ENCODE results near the gene MGAT5. TPM values are rescaled to one million over a fixed set of nuclear protein-coding genes. Genes with fewer than 3 reads are reported as not detected.
A peak's percentile ranks its signal among the peaks of the same experiment; 100 is the strongest.

The MGAT5 gene
- total RNA-seq, 2 experiments from 2014 or later: 48.2 to 56.7 TPM

- Mint-ChIP-seq H3K27ac (peak overlapping the region; percentile 87), H3K4me3 (peak overlapping the region; percentile 40), H3K4me1 (peaks cover 71% of the 10 kb centered on the region), H3K27me3 (no peaks in the 10 kb centered on the region), H3K36me3 (ENCODE audit: low read depth) (peaks cover 36% of the 10 kb centered on the region), H3K9me3 (peaks cover 22% of the 10 kb centered on the region)
- POLR2A ChIA-PET: no interaction called here
- peak; percentile 34 for DNase-seq
- CTCF ChIA-PET: no interaction called here
Measured at GRCh38 chr2:134232868-134233727, 20.8 kb upstream of the MGAT5 start.

- no peak for DNase-seq
- H3K4me1 Mint-ChIP-seq: peaks cover 71% of the 10 kb centered on the region
- H3K36me3 Mint-ChIP-seq (ENCODE audit: low read depth): peaks cover 32% of the 10 kb centered on the region
- peaks cover 18% of the 10 kb centered on the region for H3K9me3 Mint-ChIP-seq
- ChIA-PET CTCF (interaction anchor here (1.0 to 2.7 kb wide), 3 partner anchors 12 to 178 kb away, joined by 4 to 10 read pairs (median 6); no protein-coding TSS in a partner anchor), POLR2A (no interaction called here)
- peak overlapping the region; percentile 40 for H3K4me3 Mint-ChIP-seq
- H3K27ac Mint-ChIP-seq: peak overlapping the region; percentile 87
- no peaks in the 10 kb centered on the region for H3K27me3 Mint-ChIP-seq
Measured at GRCh38 chr2:134233728-134234136, 20.1 kb upstream of the MGAT5 start.

GRCh38 chr2:134234535-134234934 is 19.3 kb upstream of the MGAT5 start:
- no peak overlapping the region for H3K4me3 Mint-ChIP-seq
- peak overlapping the region; percentile 87 for H3K27ac Mint-ChIP-seq
- no peak for DNase-seq
- H3K4me1 Mint-ChIP-seq: peaks cover 68% of the 10 kb centered on the region
- no peaks in the 10 kb centered on the region for H3K27me3 Mint-ChIP-seq
- peaks cover 11% of the 10 kb centered on the region for H3K9me3 Mint-ChIP-seq
- ChIA-PET POLR2A (no interaction called here), CTCF (interaction anchor here (1.0 to 2.7 kb wide), 4 partner anchors 9 to 177 kb away, joined by 4 to 10 read pairs (median 6); no protein-coding TSS in a partner anchor)
- peaks cover 27% of the 10 kb centered on the region for H3K36me3 Mint-ChIP-seq (ENCODE audit: low read depth)

- Mint-ChIP-seq H3K9me3 (peaks cover 6% of the 10 kb centered on the region), H3K27ac (no peak overlapping the region), H3K36me3 (ENCODE audit: low read depth) (peaks cover 23% of the 10 kb centered on the region), H3K4me3 (no peak overlapping the region), H3K27me3 (no peaks in the 10 kb centered on the region), H3K4me1 (peaks cover 69% of the 10 kb centered on the region)
- ChIA-PET CTCF (interaction anchor here (0.6 to 2.7 kb wide), 4 partner anchors 8 to 143 kb away, joined by 4 to 10 read pairs (median 4); no protein-coding TSS in a partner anchor), POLR2A (no interaction called here)
- DNase-seq: no peak
Measured at GRCh38 chr2:134235510-134236144, 18.2 kb upstream of the MGAT5 start.

- no peak overlapping the region for H3K4me3 Mint-ChIP-seq
- peaks cover 18% of the 10 kb centered on the region for H3K36me3 Mint-ChIP-seq (ENCODE audit: low read depth)
- no peak overlapping the region for H3K27ac Mint-ChIP-seq
- peaks cover 45% of the 10 kb centered on the region for H3K4me1 Mint-ChIP-seq
- no peaks in the 10 kb centered on the region for H3K27me3 Mint-ChIP-seq
- no peaks in the 10 kb centered on the region for H3K9me3 Mint-ChIP-seq
- CTCF ChIA-PET: interaction anchor here (1.1 to 1.2 kb wide), 2 partner anchors 11 to 198 kb away, joined by 3 read pairs; no protein-coding TSS in a partner anchor
- DNase-seq: no peak
- POLR2A ChIA-PET: no interaction called here
Measured at GRCh38 chr2:134238371-134238770, 15.5 kb upstream of the MGAT5 start.

GRCh38 chr2:134240061-134240460 is 13.8 kb upstream of the MGAT5 start:
- POLR2A ChIA-PET: interaction anchor here (0.6 kb wide), 1 partner anchor 120 kb away, joined by 4 read pairs; no protein-coding TSS in a partner anchor
- Mint-ChIP-seq H3K9me3 (no peaks in the 10 kb centered on the region), H3K4me1 (peaks cover 44% of the 10 kb centered on the region), H3K4me3 (no peak overlapping the region), H3K36me3 (ENCODE audit: low read depth) (peaks cover 18% of the 10 kb centered on the region), H3K27ac (no peak overlapping the region), H3K27me3 (no peaks in the 10 kb centered on the region)
- CTCF ChIA-PET: interaction anchor here (1.7 kb wide), 1 partner anchor 14 kb away, joined by 7 read pairs; the partner anchor contains the start of gene MGAT5
- DNase-seq: no peak

GRCh38 chr2:134241911-134242310 is 12.0 kb upstream of the MGAT5 start:
- no peak overlapping the region for H3K4me3 Mint-ChIP-seq
- peaks cover 6% of the 10 kb centered on the region for H3K36me3 Mint-ChIP-seq (ENCODE audit: low read depth)
- no peak for DNase-seq
- H3K27ac Mint-ChIP-seq: no peak overlapping the region
- CTCF ChIA-PET: no interaction called here
- POLR2A ChIA-PET: no interaction called here
- H3K27me3 Mint-ChIP-seq: no peaks in the 10 kb centered on the region
- H3K9me3 Mint-ChIP-seq: no peaks in the 10 kb centered on the region
- H3K4me1 Mint-ChIP-seq: peaks cover 44% of the 10 kb centered on the region

GRCh38 chr2:134243244-134243643 is 10.6 kb upstream of the MGAT5 start:
- no peak for DNase-seq
- H3K36me3 Mint-ChIP-seq (ENCODE audit: low read depth): peaks cover 8% of the 10 kb centered on the region
- no peak overlapping the region for H3K4me3 Mint-ChIP-seq
- ChIA-PET POLR2A (no interaction called here), CTCF (interaction anchor here (1.1 to 1.5 kb wide), 4 partner anchors 8 to 125 kb away, joined by 3 to 5 read pairs (median 4); no protein-coding TSS in a partner anchor)
- no peaks in the 10 kb centered on the region for H3K9me3 Mint-ChIP-seq
- peaks cover 56% of the 10 kb centered on the region for H3K4me1 Mint-ChIP-seq
- no peaks in the 10 kb centered on the region for H3K27me3 Mint-ChIP-seq
- no peak overlapping the region for H3K27ac Mint-ChIP-seq

GRCh38 chr2:134244086-134244485 is 9.8 kb upstream of the MGAT5 start:
- Mint-ChIP-seq H3K27ac (no peak overlapping the region), H3K4me3 (no peak overlapping the region), H3K4me1 (peaks cover 64% of the 10 kb centered on the region), H3K9me3 (no peaks in the 10 kb centered on the region), H3K27me3 (no peaks in the 10 kb centered on the region), H3K36me3 (ENCODE audit: low read depth) (peaks cover 10% of the 10 kb centered on the region)
- ChIA-PET POLR2A (no interaction called here), CTCF (interaction anchor here (0.7 to 1.2 kb wide), 3 partner anchors 9 to 209 kb away, joined by 3 to 5 read pairs (median 4); no protein-coding TSS in a partner anchor)
- no peak for DNase-seq

- Mint-ChIP-seq H3K9me3 (no peaks in the 10 kb centered on the region), H3K36me3 (ENCODE audit: low read depth) (peaks cover 13% of the 10 kb centered on the region), H3K4me3 (no peak overlapping the region), H3K27me3 (no peaks in the 10 kb centered on the region), H3K27ac (no peak overlapping the region), H3K4me1 (peaks cover 67% of the 10 kb centered on the region)
- CTCF ChIA-PET: interaction anchor here (0.8 to 2.3 kb wide), 8 partner anchors 10 to 167 kb away, joined by 3 to 10 read pairs (median 6); partner anchors contain the start of gene MGAT5
- no peak for DNase-seq
- POLR2A ChIA-PET: no interaction called here
Measured at GRCh38 chr2:134244587-134244986, 9.3 kb upstream of the MGAT5 start.

- peak; percentile 85 for DNase-seq
- Mint-ChIP-seq H3K27ac (peak overlapping the region; percentile 33), H3K36me3 (ENCODE audit: low read depth) (peaks cover 17% of the 10 kb centered on the region), H3K27me3 (no peaks in the 10 kb centered on the region), H3K9me3 (no peaks in the 10 kb centered on the region), H3K4me1 (peaks cover 70% of the 10 kb centered on the region), H3K4me3 (no peak overlapping the region)
- CTCF ChIA-PET: interaction anchor here (0.7 to 2.3 kb wide), 12 partner anchors 9 to 166 kb away, joined by 3 to 10 read pairs (median 5); partner anchors contain the start of gene MGAT5
- POLR2A ChIA-PET: no interaction called here
Measured at GRCh38 chr2:134245340-134245984, 8.4 kb upstream of the MGAT5 start.

GRCh38 chr2:134246154-134246874 is 7.6 kb upstream of the MGAT5 start:
- POLR2A ChIA-PET: no interaction called here
- no peaks in the 10 kb centered on the region for H3K9me3 Mint-ChIP-seq
- H3K36me3 Mint-ChIP-seq (ENCODE audit: low read depth): peaks cover 21% of the 10 kb centered on the region
- no peak for DNase-seq
- H3K27me3 Mint-ChIP-seq: no peaks in the 10 kb centered on the region
- peaks cover 78% of the 10 kb centered on the region for H3K4me1 Mint-ChIP-seq
- CTCF ChIA-PET: interaction anchor here (0.6 to 2.3 kb wide), 11 partner anchors 8 to 128 kb away, joined by 3 to 10 read pairs (median 4); partner anchors contain the start of gene MGAT5
- H3K27ac Mint-ChIP-seq: peak overlapping the region; percentile 47
- H3K4me3 Mint-ChIP-seq: peak overlapping the region; percentile 37
